ENCODE results near the gene ATP9A.
"Not testable (repeated sequence)": the region's sequence is repeated elsewhere in the genome, so short reads cannot be mapped to it uniquely, and the experiment has no call there.

Gene ATP9A

DNA sequence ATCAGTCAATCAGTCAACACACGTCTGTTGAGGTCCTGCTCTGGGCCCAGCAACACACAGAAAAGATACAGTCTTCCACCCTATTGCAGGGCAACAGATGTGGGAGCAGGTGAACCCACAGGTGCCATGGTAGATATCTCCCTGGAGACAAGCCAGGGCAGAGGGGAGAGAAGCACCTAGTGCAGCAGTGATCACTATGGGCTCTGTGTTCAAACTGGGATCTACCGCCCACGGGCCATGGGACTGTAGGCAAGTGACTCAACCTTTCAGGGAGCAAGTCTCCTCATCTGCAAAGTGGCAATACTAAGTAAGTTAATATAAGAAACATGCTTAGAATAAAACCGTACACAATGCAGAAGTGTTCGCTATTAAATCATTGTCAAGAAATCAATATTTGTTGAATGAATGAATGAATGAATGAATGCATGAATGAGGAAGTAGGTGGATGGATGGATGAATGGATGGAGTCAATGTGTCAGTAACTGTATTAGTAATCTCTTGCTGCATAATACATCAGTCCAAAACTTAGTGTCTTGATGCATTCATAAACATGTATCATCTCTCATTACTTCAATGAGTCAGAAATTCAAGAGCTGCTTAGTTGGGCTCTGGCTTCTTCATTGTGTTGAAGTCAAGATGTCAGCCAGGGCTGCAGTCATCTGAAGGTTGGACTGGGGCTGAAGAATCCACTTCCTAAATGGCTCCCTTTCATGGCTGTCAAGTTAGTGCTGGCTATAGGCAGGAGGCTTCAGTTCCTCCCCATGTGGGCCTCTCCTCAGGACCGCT lies 193.7 kb downstream of the ATP9A start:
- DNase-seq (ENCODE audit: low read depth): no peak

- peak; percentile 30 for DNase-seq (ENCODE audit: low read depth)
Observed at GRCh38 chr20:51573576-51574243, 194.5 kb downstream of the ATP9A start.

DNA sequence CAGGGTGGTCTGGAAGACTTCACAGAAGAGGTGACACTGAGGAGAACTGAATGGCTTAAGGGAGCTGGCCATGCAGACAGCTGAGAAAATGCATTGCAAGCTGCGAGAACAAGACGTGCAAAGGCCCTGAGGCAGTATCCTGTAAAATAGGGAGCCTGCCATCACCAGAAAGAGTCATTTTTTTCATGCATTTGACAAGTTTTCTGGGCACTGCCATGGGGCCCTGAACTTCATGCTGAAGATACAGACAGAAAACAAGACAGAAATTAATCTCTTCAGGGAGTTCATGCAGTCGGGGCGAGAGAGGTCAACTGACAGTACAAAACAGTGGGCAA lies 196.8 kb downstream of the ATP9A start:
- DNase-seq (ENCODE audit: low read depth): no peak

- DNase-seq (ENCODE audit: low read depth): no peak
Observed at GRCh38 chr20:51570739-51571459, 197.3 kb downstream of the ATP9A start.

DNA sequence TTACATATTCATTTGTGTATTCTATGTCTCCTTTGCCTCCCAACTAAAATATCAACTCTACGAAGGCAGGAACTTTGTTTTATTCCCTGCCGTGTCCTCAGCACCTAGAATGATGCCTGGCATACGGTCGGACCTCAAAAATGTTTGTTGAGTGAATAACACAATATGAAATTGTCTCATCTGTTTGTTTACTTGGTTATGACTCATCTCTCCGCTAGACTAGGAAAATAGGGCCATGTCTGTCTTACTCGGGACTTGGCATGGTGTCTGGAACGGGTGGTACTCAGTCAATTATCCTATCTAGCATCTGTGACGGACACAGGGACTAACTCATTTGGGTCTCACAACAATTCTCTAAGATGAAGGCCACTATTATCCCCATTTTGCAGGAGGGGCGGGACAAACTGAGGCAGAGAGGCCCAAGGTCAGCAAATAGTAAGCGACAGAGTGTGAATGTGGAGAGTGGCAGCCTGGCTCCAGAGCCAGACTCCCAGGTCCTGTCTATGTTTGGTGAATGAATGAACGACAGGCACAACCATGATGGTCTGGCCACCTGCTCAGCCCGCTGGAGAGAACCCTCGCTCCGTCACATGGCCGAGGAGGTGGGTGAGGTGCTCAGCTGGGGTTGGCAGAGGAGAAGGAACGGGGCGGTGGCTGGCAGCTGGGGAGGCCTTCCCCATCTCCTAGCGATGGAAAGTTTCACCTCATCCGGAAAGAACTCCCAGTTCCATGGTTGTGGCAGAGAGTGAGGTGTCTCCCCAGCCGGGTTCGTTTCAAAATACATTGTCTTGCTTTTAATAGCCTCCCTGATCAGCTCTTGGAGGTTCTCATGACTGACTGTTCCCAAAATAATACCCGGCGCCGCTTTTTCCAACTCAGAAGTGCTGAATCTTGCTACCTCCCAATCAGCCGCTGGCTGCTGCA lies 198.1 kb downstream of the ATP9A start:
- no peak for DNase-seq (ENCODE audit: low read depth)

- not testable (repeated sequence) for DNase-seq (ENCODE audit: low read depth)
Observed at GRCh38 chr20:51568533-51568932, 199.7 kb downstream of the ATP9A start.

DNA sequence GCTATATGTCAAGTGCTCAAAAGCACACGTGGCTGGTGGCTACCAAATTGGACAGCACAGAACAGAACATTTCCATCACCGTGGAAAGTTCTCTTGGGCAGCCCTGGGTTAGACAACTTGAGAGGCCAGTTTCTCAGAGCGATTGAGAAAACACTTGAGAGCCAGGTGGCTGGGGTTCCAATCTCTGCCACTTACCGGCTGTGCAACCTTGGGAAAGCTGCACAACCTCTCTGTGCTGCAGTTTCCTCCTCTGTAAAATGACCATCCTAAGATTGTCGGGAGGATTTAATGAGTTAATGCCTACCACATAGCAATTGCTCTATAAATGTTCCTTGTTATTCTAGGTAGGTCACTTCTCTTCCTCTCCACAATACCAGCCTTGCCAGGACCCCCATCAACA lies 200.6 kb downstream of the ATP9A start:
- no peak for DNase-seq (ENCODE audit: low read depth)

- no peak for DNase-seq (ENCODE audit: low read depth)
Observed at GRCh38 chr20:51566594-51566993, 201.6 kb downstream of the ATP9A start.

DNA sequence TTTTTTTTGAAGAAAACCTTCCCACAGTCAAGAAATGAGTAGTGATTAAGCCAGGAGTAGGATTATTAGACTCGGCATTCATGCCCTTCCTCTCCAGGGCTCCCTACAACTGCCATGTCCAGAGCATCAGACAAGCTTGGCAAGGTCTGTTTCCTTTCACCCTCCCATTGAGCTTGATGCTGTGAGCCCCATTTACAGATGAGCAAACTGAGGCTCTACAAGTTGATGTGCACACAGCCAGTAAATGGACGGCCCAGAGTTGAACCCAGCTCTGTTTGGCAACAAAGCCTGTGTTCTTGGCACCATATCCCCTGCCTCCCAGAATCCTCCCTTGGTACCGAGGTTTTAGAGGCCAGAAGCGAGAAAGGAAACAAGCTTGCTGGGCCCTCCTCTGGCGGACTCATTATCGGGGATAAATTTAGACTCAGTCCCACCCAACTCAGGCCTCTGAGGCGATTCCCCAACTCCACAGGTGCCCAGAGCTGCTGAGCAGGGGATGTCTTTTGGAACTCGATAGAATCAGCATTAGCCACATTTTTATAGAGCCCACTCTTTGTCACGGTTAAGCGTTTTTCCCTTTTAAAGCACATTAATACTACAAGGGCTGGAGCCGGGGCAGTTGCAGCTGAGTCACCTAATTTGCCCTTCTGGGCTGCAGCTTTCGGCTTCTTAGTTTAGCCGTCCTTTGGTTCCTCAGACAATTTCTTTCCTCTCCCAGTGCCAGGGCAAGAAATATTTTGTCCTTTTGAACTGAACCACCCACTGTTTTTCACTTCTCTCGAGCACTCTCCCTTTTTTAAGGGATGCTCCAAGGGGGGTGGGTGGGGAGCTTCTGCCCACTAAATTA lies 202.7 kb downstream of the ATP9A start:
- no peak for DNase-seq (ENCODE audit: low read depth)

- peak; percentile 75 for DNase-seq (ENCODE audit: low read depth)
Observed at GRCh38 chr20:51563486-51564332, 204.5 kb downstream of the ATP9A start.

DNA sequence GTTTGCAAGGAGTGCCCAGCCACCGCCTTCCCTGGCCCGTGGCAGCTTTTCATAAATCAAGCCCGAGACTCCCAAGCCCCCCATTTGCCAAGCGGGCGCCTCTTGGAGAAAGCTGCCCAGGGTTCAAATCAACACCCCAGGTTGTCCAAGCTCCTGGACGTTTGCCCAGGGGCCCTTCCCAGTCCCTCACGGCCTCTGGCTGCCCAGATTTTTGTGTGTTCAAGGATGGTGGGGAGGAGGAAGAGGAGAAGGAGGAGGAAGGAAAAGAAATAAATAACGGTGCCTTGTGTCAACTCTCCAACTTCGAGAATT lies 205.1 kb downstream of the ATP9A start:
- DNase-seq (ENCODE audit: low read depth): no peak

DNA sequence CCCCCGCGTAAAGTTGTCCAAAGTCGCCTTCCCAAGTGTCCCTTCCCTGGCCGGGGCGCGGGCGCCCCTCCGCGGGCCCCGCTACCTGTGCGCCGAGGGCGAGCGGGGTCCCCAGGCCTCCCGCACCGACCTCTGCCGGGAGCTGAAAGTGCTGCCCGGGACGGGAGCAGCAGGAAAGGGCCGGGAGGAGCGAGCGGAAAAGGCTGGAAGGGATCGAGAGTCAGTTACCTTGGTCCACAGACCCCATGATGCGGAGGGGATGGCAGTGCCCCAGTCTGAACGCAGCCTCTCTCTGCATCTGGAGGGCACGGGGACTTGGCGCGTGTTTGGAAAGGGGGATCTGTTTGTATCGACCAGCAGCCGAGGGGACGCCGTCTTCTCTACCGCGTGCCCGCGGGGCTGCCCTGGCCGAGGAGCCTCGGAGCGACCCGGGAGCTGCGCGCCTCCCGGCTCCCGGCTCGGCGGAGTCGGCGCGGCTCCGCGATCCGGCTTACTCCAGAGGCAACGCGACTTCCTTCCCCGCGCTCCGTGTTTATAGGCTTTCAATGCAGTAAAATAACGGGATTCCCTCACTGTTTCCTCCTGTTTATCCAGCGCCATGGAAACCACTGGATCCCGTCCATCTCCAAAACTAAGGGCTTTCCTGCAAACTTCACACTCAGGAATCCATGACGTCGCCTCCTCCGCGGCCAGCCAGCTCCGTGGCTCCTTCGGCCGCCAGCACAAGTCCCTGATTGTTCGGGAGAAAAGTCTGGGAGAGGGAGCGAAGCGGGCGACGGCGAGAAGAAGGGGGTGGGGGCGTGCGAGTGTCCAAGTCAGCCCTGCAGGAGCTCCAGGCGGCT lies 205.6 kb downstream of the ATP9A start:
- peak; percentile 86 for DNase-seq (ENCODE audit: low read depth)

- no peak for DNase-seq (ENCODE audit: low read depth)
Observed at GRCh38 chr20:51562027-51562331, 206.2 kb downstream of the ATP9A start.

GRCh38 chr20:51560550-51561307 lies 207.5 kb downstream of the ATP9A start:
- DNase-seq (ENCODE audit: low read depth): no peak

- no peak for DNase-seq (ENCODE audit: low read depth)
Observed at GRCh38 chr20:51560042-51560441, 208.1 kb downstream of the ATP9A start.

- DNase-seq (ENCODE audit: low read depth): no peak
Observed at GRCh38 chr20:51554538-51555165, 213.5 kb downstream of the ATP9A start.

DNA sequence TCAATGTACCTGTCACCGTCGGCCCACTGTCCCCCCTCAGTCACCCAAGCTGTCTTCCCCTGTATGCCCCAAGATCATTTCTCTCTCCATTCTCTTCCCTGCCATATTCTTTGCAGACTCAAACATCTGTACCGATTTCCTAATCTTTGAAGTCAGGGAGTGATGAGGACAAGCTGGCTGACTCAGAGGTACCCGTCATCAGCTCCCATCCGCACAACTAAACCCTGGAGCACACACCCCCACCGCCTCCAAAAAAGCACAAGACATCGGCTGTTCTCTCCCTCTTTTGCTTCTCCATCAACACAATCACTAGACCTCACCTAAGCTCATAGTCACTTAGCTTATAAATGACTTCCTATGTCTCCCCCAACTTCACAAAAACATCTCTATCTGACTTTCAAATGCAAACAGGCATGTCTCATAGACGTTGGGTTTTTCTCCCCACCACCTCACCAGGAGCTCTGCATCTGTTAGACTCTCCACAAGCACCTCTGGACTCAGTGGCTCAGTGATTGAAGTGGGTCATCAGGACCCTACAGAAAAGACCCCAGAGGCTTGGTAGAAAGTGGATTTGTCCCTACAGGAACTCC lies 214.2 kb downstream of the ATP9A start:
- DNase-seq (ENCODE audit: low read depth): no peak

DNA sequence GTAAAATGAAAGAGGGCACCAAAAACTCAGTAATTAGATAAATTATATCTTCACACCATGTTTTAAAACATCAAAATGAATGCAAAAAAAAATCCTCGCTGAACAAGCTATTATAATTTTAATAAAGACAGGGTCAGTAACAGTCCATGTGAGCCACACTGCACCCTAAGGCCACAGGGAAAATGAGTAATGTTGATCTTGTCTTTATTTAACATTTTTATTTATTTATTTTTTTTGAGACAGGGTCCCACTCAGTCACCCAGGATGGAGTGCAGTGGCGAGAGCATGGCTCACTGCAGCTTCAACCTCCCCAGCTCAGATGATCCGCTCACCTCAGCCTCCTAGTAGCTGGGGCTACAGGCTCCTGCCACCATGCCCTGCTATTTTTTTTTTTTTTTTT lies 217.0 kb downstream of the ATP9A start:
- no peak for DNase-seq (ENCODE audit: low read depth)
